ENCODE measurements around the gene AGPAT3. TPM values are rescaled to one million over a fixed set of nuclear protein-coding genes. Genes with fewer than 3 reads are reported as not detected.

The AGPAT3 gene
- total RNA-seq, 4 donors from 2014 or later, result 32.1 to 58.8 (median 48.7) TPM

GRCh38 chr21:43880111-43880985 is 15.3 kb downstream of the AGPAT3 start:
- WGBS, 2 donors, result 46 to 47% methylated on average over 14 of the region's 14 CpGs
- intact Hi-C loops (cut with DNase I; ENCODE audit: low total_unique reads), result no loop called here
- DNase-seq (ENCODE audit: low spot score in 2 of 2), result no peak
- no peak overlapping the region for H3K4me3 ChIP-seq (ENCODE audit: low read depth, poor library complexity, severe bottlenecking)
- TF ChIP-seq CTCF (IDR thresholded peaks at IDR 0.05) (no peak), POLR2A (IDR thresholded peaks at IDR 0.05) (no peak)

- TF ChIP-seq POLR2A (IDR thresholded peaks at IDR 0.05) (no peak), CTCF (IDR thresholded peaks at IDR 0.05) (no peak)
- WGBS, 2 donors, result 94% methylated on average over 6 of the region's 6 CpGs
- H3K4me3 ChIP-seq (ENCODE audit: low read depth, poor library complexity, severe bottlenecking), result no peak overlapping the region
- DNase-seq (ENCODE audit: low spot score in 2 of 2), result no peak
- intact Hi-C loops (cut with DNase I; ENCODE audit: low total_unique reads), result no loop called here
These were observed 16.3 kb downstream of the AGPAT3 start for GRCh38 chr21:43881283-43881682.

GRCh38 chr21:43881935-43882334 is 16.9 kb downstream of the AGPAT3 start:
- no peak overlapping the region for H3K4me3 ChIP-seq (ENCODE audit: low read depth, poor library complexity, severe bottlenecking)
- no peak for TF ChIP-seq CTCF (IDR thresholded peaks at IDR 0.05)
- TF ChIP-seq POLR2A (IDR thresholded peaks at IDR 0.05), result no peak
- no peak for DNase-seq (ENCODE audit: low spot score in 2 of 2)
- intact Hi-C loops (cut with DNase I; ENCODE audit: low total_unique reads), result no loop called here
- WGBS, 2 donors, result 95 to 96% methylated on average over 8 of the region's 8 CpGs

GRCh38 chr21:43882952-43883545 is 18.0 kb downstream of the AGPAT3 start:
- H3K4me3 ChIP-seq (ENCODE audit: low read depth, poor library complexity, severe bottlenecking), result no peak overlapping the region
- 92 to 93% methylated on average over 10 to 11 of the region's 11 CpGs for WGBS, 2 donors
- DNase-seq (ENCODE audit: low spot score in 2 of 2), result no peak
- intact Hi-C loops (cut with DNase I; ENCODE audit: low total_unique reads), result no loop called here
- TF ChIP-seq POLR2A (IDR thresholded peaks at IDR 0.05) (no peak), CTCF (IDR thresholded peaks at IDR 0.05) (no peak)

GRCh38 chr21:43884012-43884860 is 19.2 kb downstream of the AGPAT3 start:
- no peak overlapping the region for H3K4me3 ChIP-seq (ENCODE audit: low read depth, poor library complexity, severe bottlenecking)
- 52 to 53% methylated on average over 14 to 16 of the region's 16 CpGs for WGBS, 2 donors
- no peak for DNase-seq (ENCODE audit: low spot score in 2 of 2)
- intact Hi-C loops (cut with DNase I; ENCODE audit: low total_unique reads), result no loop called here
- no peak for TF ChIP-seq POLR2A (IDR thresholded peaks at IDR 0.05)
